ENCODE measurements around the gene SORBS2.

DNA sequence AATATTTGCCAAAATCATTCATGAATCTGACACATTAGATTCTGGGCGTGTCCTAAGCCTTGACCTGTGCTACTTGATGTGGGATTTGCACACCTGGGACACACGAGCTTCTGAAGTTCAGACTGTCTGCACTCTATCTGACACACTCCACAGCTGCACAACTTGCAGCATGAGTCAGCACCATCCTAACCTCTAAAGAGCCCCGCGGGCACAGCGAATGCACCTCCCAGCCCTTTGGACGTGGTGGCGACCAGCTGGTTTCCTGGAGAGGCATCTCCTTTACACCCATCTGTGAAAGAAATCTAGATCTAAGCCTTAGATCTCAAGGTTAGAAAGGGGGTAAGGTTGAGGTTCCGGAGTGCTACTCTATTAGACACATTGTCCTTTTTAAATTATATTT, 69.2 kb downstream of the SORBS2 start:
- TF ChIP-seq TCF4 (CRISPR knock-in tag; IDR thresholded peaks at IDR 0.05; ENCODE audit: borderline replicate concordance) (no peak), PPARA (CRISPR knock-in tag; IDR thresholded peaks at IDR 0.05; ENCODE audit: borderline replicate concordance) (no peak), RARB (CRISPR knock-in tag; IDR thresholded peaks at IDR 0.05) (no peak), ZNF8 (CRISPR knock-in tag; IDR thresholded peaks at IDR 0.05) (no peak)

Data from SK-N-SH treated with all-trans-retinoic acid at 6 μM for 48 hours (cell line).